ENCODE measurements around the gene AUTS2. TPM values are rescaled to one million over a fixed set of nuclear protein-coding genes. Genes with fewer than 3 reads are reported as not detected.

Gene AUTS2
- total RNA-seq, 1 experiment from 2014 or later: not detected

GRCh38 chr7:69710768-69711438 lies 112.6 kb downstream of the AUTS2 start:
- no TSS peak for BruUV-seq (replicated peaks)
- CTCF ChIA-PET: no interaction called here
- Mint-ChIP-seq H3K9me3 (ENCODE audit: low read depth, unreplicated experiment) (no peaks in the 10 kb centered on the region), H3K4me1 (ENCODE audit: low read depth, unreplicated experiment) (no peaks in the 10 kb centered on the region), H3K27me3 (ENCODE audit: unreplicated experiment) (no peaks in the 10 kb centered on the region), H3K36me3 (ENCODE audit: insufficient read depth, unreplicated experiment) (no peaks in the 10 kb centered on the region), H3K4me3 (ENCODE audit: low read depth, unreplicated experiment) (no peak overlapping the region), H3K27ac (ENCODE audit: unreplicated experiment) (no peak overlapping the region)
- TF ChIP-seq, protein P1, sequence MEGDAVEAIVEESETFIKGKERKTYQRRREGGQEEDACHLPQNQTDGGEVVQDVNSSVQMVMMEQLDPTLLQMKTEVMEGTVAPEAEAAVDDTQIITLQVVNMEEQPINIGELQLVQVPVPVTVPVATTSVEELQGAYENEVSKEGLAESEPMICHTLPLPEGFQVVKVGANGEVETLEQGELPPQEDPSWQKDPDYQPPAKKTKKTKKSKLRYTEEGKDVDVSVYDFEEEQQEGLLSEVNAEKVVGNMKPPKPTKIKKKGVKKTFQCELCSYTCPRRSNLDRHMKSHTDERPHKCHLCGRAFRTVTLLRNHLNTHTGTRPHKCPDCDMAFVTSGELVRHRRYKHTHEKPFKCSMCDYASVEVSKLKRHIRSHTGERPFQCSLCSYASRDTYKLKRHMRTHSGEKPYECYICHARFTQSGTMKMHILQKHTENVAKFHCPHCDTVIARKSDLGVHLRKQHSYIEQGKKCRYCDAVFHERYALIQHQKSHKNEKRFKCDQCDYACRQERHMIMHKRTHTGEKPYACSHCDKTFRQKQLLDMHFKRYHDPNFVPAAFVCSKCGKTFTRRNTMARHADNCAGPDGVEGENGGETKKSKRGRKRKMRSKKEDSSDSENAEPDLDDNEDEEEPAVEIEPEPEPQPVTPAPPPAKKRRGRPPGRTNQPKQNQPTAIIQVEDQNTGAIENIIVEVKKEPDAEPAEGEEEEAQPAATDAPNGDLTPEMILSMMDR (IDR thresholded peaks at IDR 0.05; ENCODE audit: unreplicated experiment): no peak
- intact Hi-C loops (cut with micrococcal nuclease; ENCODE audit: unreplicated experiment): no loop called here
- no peak for DNase-seq

DNA sequence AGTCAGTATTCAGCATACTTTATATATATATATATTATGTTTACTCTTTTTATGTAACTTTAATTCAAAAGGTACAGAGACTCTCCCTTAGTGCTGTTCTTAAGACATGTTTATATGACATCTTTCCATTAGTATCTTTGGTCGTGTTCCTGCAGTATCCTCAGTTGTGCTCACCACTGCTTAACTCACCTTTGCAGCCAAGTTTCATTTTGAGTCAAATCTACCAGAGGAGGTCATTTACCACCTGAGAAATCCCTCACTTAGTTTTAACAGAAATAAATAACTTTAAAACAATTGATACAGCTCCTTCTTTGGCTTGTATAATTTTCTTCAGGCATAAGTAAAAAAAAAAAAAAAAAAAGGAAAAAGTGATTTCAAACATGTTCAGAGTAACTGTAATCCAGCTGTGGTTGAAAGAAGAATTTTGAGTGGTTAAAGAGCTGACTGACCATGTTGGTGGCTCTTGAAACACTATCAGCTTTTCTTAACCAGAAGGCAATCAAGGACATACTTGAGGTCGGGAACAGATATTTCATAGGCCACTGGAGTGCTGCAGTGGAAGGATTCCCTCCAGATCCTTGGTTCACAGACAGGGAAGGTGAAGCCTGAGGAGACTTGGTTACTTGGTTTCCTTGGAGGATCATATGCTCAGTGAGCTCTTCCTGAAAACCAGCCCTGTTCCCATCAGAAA lies 116.8 kb downstream of the AUTS2 start:
- BruUV-seq (replicated peaks): no TSS peak
- intact Hi-C loops (cut with micrococcal nuclease; ENCODE audit: unreplicated experiment): no loop called here
- H3K27ac Mint-ChIP-seq (ENCODE audit: unreplicated experiment): no peak overlapping the region
- no peaks in the 10 kb centered on the region for H3K36me3 Mint-ChIP-seq (ENCODE audit: insufficient read depth, unreplicated experiment)
- TF ChIP-seq, protein P1 (IDR thresholded peaks at IDR 0.05; ENCODE audit: unreplicated experiment): no peak
- CTCF ChIA-PET: no interaction called here
- H3K4me1 Mint-ChIP-seq (ENCODE audit: low read depth, unreplicated experiment): no peaks in the 10 kb centered on the region
- H3K27me3 Mint-ChIP-seq (ENCODE audit: unreplicated experiment): no peaks in the 10 kb centered on the region
- no peak for DNase-seq
- no peak overlapping the region for H3K4me3 Mint-ChIP-seq (ENCODE audit: low read depth, unreplicated experiment)
- H3K9me3 Mint-ChIP-seq (ENCODE audit: low read depth, unreplicated experiment): no peaks in the 10 kb centered on the region

GRCh38 chr7:69717221-69717620 lies 118.9 kb downstream of the AUTS2 start:
- Mint-ChIP-seq H3K36me3 (ENCODE audit: insufficient read depth, unreplicated experiment) (no peaks in the 10 kb centered on the region), H3K4me1 (ENCODE audit: low read depth, unreplicated experiment) (no peaks in the 10 kb centered on the region), H3K27me3 (ENCODE audit: unreplicated experiment) (no peaks in the 10 kb centered on the region), H3K9me3 (ENCODE audit: low read depth, unreplicated experiment) (no peaks in the 10 kb centered on the region), H3K27ac (ENCODE audit: unreplicated experiment) (no peak overlapping the region), H3K4me3 (ENCODE audit: low read depth, unreplicated experiment) (no peak overlapping the region)
- intact Hi-C loops (cut with micrococcal nuclease; ENCODE audit: unreplicated experiment): no loop called here
- CTCF ChIA-PET: no interaction called here
- no TSS peak for BruUV-seq (replicated peaks)
- TF ChIP-seq, protein P1 (IDR thresholded peaks at IDR 0.05; ENCODE audit: unreplicated experiment): no peak
- DNase-seq: no peak

DNA sequence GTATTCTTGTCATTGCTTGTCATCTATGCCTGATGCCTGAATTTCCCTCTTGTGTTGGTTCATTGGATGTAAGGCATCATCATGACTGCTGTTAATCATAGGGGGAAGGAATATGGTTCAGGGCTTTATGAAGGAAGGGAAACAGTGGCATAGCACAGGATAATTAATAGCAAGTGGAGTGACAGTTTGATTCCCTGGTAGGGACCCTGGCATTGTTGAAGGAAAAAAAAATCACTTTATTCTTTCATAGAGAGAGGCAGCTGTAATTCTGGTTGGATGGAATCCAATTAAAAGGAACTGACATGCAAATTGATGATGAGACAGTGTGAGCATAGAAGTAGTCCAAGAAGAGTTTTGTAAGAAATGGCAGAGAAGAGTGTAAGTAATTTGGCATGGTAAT lies 121.4 kb downstream of the AUTS2 start:
- TF ChIP-seq, protein P1 (IDR thresholded peaks at IDR 0.05; ENCODE audit: unreplicated experiment): no peak
- Mint-ChIP-seq H3K9me3 (ENCODE audit: low read depth, unreplicated experiment) (no peaks in the 10 kb centered on the region), H3K27ac (ENCODE audit: unreplicated experiment) (no peak overlapping the region), H3K4me3 (ENCODE audit: low read depth, unreplicated experiment) (no peak overlapping the region), H3K36me3 (ENCODE audit: insufficient read depth, unreplicated experiment) (no peaks in the 10 kb centered on the region), H3K27me3 (ENCODE audit: unreplicated experiment) (no peaks in the 10 kb centered on the region), H3K4me1 (ENCODE audit: low read depth, unreplicated experiment) (no peaks in the 10 kb centered on the region)
- BruUV-seq (replicated peaks): no TSS peak
- intact Hi-C loops (cut with micrococcal nuclease; ENCODE audit: unreplicated experiment): no loop called here
- no peak for DNase-seq
- CTCF ChIA-PET: no interaction called here
